ENCODE measurements around the gene MPRIP.

The MPRIP gene

GRCh38 chr17:17146786-17147406 is 104.6 kb downstream of the MPRIP start:
- TF ChIP-seq, protein P1, sequence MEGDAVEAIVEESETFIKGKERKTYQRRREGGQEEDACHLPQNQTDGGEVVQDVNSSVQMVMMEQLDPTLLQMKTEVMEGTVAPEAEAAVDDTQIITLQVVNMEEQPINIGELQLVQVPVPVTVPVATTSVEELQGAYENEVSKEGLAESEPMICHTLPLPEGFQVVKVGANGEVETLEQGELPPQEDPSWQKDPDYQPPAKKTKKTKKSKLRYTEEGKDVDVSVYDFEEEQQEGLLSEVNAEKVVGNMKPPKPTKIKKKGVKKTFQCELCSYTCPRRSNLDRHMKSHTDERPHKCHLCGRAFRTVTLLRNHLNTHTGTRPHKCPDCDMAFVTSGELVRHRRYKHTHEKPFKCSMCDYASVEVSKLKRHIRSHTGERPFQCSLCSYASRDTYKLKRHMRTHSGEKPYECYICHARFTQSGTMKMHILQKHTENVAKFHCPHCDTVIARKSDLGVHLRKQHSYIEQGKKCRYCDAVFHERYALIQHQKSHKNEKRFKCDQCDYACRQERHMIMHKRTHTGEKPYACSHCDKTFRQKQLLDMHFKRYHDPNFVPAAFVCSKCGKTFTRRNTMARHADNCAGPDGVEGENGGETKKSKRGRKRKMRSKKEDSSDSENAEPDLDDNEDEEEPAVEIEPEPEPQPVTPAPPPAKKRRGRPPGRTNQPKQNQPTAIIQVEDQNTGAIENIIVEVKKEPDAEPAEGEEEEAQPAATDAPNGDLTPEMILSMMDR (IDR thresholded peaks at IDR 0.05; ENCODE audit: low read depth, low read length): no peak; the same call in 1 of the 2 replicates
- no peak for DNase-seq (ENCODE audit: extremely low read depth, low read depth)

DNA sequence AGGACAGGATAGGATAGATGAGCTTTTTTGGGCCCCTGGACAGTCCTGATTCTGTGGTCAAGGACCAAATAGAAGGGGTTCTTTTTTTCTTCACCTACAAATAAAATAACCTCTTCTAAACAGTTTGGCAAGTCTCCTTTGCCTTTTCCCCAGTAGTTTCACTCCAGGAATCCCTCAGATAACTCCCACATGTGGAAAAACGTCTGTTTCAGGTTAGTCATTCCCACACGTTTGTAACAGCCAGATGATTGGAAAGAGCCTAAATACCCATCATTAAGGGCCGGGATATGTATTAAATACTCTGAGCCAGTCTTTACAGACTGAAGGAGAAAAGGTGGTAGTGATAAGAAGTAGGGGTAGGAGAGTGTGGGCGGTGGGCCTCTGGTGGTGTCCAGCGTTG is 105.6 kb downstream of the MPRIP start:
- no peak for DNase-seq (ENCODE audit: extremely low read depth, low read depth)

GRCh38 chr17:17149520-17150447 is 107.5 kb downstream of the MPRIP start:
- no peak for DNase-seq (ENCODE audit: extremely low read depth, low read depth)
- TF ChIP-seq, protein P1 (IDR thresholded peaks at IDR 0.05; ENCODE audit: low read depth, low read length): no peak

More for the DNA sequence above, 105.6 kb downstream of the MPRIP start:
- TF ChIP-seq, protein P1 (IDR thresholded peaks at IDR 0.05; ENCODE audit: low read depth, low read length): no peak

DNA sequence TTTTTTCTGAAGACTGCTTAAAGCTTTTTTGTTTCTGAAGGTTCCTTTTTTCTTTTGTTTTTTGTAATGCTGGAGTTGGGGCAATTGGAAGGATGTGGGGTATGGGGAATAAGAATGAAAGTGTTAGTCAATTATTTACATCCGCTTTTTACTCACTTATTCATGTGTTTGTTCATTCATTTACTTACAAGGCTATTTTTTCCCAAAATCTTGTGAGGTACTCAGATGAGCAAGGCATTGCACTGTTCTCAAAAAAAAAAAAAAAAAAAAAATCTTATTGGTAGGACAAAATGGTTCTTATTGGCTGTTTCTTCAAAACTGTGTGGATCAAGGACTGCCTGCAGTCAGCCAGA is 108.2 kb downstream of the MPRIP start:
- TF ChIP-seq, protein P1 (IDR thresholded peaks at IDR 0.05; ENCODE audit: low read depth, low read length): no peak
- no peak for DNase-seq (ENCODE audit: extremely low read depth, low read depth)

- TF ChIP-seq, protein P1 (IDR thresholded peaks at IDR 0.05; ENCODE audit: low read depth, low read length): no peak
- DNase-seq (ENCODE audit: extremely low read depth, low read depth): no peak
Observed at GRCh38 chr17:17151055-17151454, 108.8 kb downstream of the MPRIP start.

- DNase-seq (ENCODE audit: extremely low read depth, low read depth): no peak
- TF ChIP-seq, protein P1 (IDR thresholded peaks at IDR 0.05; ENCODE audit: low read depth, low read length): no peak
Observed at GRCh38 chr17:17151541-17151940, 109.3 kb downstream of the MPRIP start.

DNA sequence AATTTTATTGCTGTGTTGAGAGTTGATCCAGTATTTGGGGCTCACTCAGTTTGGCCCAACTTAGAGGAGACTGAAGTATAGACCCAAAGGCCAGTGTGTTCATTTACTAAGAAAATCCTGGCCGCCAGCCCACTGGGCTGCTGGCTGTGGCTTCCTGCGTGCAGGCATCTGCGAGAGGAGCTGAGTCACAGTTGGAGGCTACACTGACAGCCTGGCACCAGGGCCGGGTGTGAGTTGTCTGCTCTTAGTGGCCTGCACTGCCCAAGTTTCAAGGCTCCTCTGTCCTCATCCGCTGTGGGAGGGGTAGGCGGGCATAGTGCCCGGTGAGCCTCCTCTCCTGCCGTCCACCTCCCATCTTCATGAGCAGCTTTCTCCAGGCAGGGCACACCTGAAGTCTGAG is 109.7 kb downstream of the MPRIP start:
- peak; percentile 84 for DNase-seq (ENCODE audit: extremely low read depth, low read depth)
- TF ChIP-seq, protein P1 (IDR thresholded peaks at IDR 0.05; ENCODE audit: low read depth, low read length): no peak

Measured in AG09319 (cell line).